SK-N-SH (cell line): ENCODE data around the gene POU6F2.

Source experiments
- CTCF ChIP-seq: fragments of 200-600 bp; sonication (generic); IDR thresholded peaks from 2 replicates; pipeline ENCODE4 v1.6.1; 2017; ENCODE audit warnings: antibody characterized with exemption, mild to moderate bottlenecking, moderate library complexity
- MXI1 ChIP-seq: IDR thresholded peaks from 2 replicates; pipeline ENCODE4 v1.6.1; 2012; ENCODE audit warnings: mild to moderate bottlenecking, low read depth, low read length, improper control_type of control experiment

GRCh38 chr7:39153647-39154046 is 175.9 kb downstream of the POU6F2 start:
- TF ChIP-seq CTCF = peak; percentile 28; the same call in 1 of the 2 replicates
- TF ChIP-seq MXI1 = no peak
